WTC11 (cell line): ENCODE measurements around the gene TNMD. TPM values are rescaled to one million over a fixed set of nuclear protein-coding genes. Genes with fewer than 3 reads are reported as not detected.

ENCODE experiments used
- ATAC-seq: fragments of 200-7000 bp; cut with Tn5 transposase; 2 replicates; pipeline ENCODE4 v1.10.0; 2021; ENCODE audit warnings: mild to moderate bottlenecking, moderate library complexity
- CTCF ChIA-PET: fragments of 300-600 bp; sonication (Branson Sonifier 250); formaldehyde crosslinking; loops from one replicate; lab custom pipeline; 2021; ENCODE audit warnings: antibody characterized with exemption; lab: Charles Lee
- POLR2A ChIA-PET: fragments of 350-600 bp; sonication (Branson Sonifier 250); formaldehyde crosslinking; loops from one replicate; lab custom pipeline; 2021; ENCODE audit warnings: antibody characterized with exemption; lab: Charles Lee
- DNase-seq: peaks from one replicate; pipeline ENCODE4 v3.0.0; 2021; ENCODE audit warnings: low spot score
- H3K27ac Mint-ChIP-seq: 2 replicates; pipeline ENCODE4 v1.8.0; 2021; ENCODE audit warnings: mixed read lengths
- H3K27me3 Mint-ChIP-seq: 2 replicates; pipeline ENCODE4 v1.8.0; 2021; ENCODE audit warnings: low read depth, mild to moderate bottlenecking, moderate library complexity, mixed read lengths
- H3K36me3 Mint-ChIP-seq: 2 replicates; pipeline ENCODE4 v1.8.0; 2021; ENCODE audit warnings: mixed read lengths
- H3K4me1 Mint-ChIP-seq: 2 replicates; pipeline ENCODE4 v1.8.0; 2022; ENCODE audit warnings: mixed read lengths
- H3K4me3 Mint-ChIP-seq: 2 replicates; pipeline ENCODE4 v1.8.0; 2021; ENCODE audit warnings: mild to moderate bottlenecking, moderate library complexity, mixed read lengths
- H3K9me3 Mint-ChIP-seq: 2 replicates; pipeline ENCODE4 v1.8.0; 2021; ENCODE audit warnings: mixed read lengths
- ATF3 ChIP-seq: sonication (generic); formaldehyde crosslinking; conservative IDR thresholded peaks from 2 replicates; pipeline ENCODE4 v1.8.1; 2022; ENCODE audit warnings: mild to moderate bottlenecking, missing genetic modification reagents
- ATF6 ChIP-seq: sonication (generic); formaldehyde crosslinking; IDR thresholded peaks from 2 replicates; pipeline ENCODE4 v1.8.1; 2023; ENCODE audit warnings: mild to moderate bottlenecking, missing genetic modification reagents
- CBFB ChIP-seq: sonication (generic); formaldehyde crosslinking; IDR thresholded peaks from 2 replicates; pipeline ENCODE4 v1.8.1; 2022; ENCODE audit warnings: mild to moderate bottlenecking, low read depth, missing genetic modification reagents
- CREM ChIP-seq: sonication (generic); formaldehyde crosslinking; IDR thresholded peaks from 2 replicates; pipeline ENCODE4 v1.8.1; 2022; ENCODE audit warnings: mild to moderate bottlenecking, missing genetic modification reagents, moderate library complexity
- ETV6 ChIP-seq: sonication (generic); formaldehyde crosslinking; IDR thresholded peaks from 2 replicates; pipeline ENCODE4 v1.8.1; 2022; ENCODE audit warnings: mild to moderate bottlenecking, missing genetic modification reagents
- FOXP1 ChIP-seq: sonication (generic); formaldehyde crosslinking; IDR thresholded peaks from 2 replicates; pipeline ENCODE4 v1.8.0; 2022; ENCODE audit warnings: missing genetic modification reagents, mild to moderate bottlenecking, moderate library complexity, borderline replicate concordance
- MLX ChIP-seq: sonication (generic); formaldehyde crosslinking; IDR thresholded peaks from 2 replicates; pipeline ENCODE4 v1.8.1; 2023; ENCODE audit warnings: mild to moderate bottlenecking, missing genetic modification reagents, moderate library complexity
- NFATC4 ChIP-seq: fragments of 250-450 bp; sonication (Bioruptor Pico); IDR thresholded peaks from 2 replicates; pipeline ENCODE4 v1.9.0; 2021; ENCODE audit warnings: mild to moderate bottlenecking
- NFYB ChIP-seq: sonication (generic); formaldehyde crosslinking; conservative IDR thresholded peaks from 2 replicates; pipeline ENCODE4 v1.8.0; 2022; ENCODE audit warnings: low read depth, missing genetic modification reagents
- NR3C1 ChIP-seq: sonication (generic); formaldehyde crosslinking; conservative IDR thresholded peaks from 2 replicates; pipeline ENCODE4 v1.8.1; 2023; ENCODE audit warnings: low read depth, mild to moderate bottlenecking, missing genetic modification reagents
- OVOL2 ChIP-seq: fragments of 250-450 bp; sonication (Bioruptor Pico); IDR thresholded peaks from 2 replicates; pipeline ENCODE4 v1.9.0; 2021; ENCODE audit warnings: mild to moderate bottlenecking, borderline replicate concordance
- PRDM15 ChIP-seq: sonication (generic); formaldehyde crosslinking; IDR thresholded peaks from 2 replicates; pipeline ENCODE4 v1.8.0; 2022; ENCODE audit warnings: missing genetic modification reagents
- PREB ChIP-seq: sonication (generic); formaldehyde crosslinking; IDR thresholded peaks from 2 replicates; pipeline ENCODE4 v1.8.1; 2022; ENCODE audit warnings: mild to moderate bottlenecking, missing genetic modification reagents, moderate library complexity, borderline replicate concordance
- RORB ChIP-seq: fragments of 250-450 bp; sonication (Bioruptor Pico); IDR thresholded peaks from 2 replicates; pipeline ENCODE4 v1.9.0; 2021; ENCODE audit warnings: mild to moderate bottlenecking
- TEAD4 ChIP-seq: sonication (generic); formaldehyde crosslinking; IDR thresholded peaks from 2 replicates; pipeline ENCODE4 v1.8.0; 2022; ENCODE audit warnings: mild to moderate bottlenecking, missing genetic modification reagents
- ZNF281 ChIP-seq: sonication (generic); formaldehyde crosslinking; IDR thresholded peaks from 2 replicates; pipeline ENCODE4 v1.8.0; 2023; ENCODE audit warnings: mild to moderate bottlenecking, missing genetic modification reagents
- ZNF425 ChIP-seq: fragments of 250-450 bp; sonication (Bioruptor Pico); conservative IDR thresholded peaks from 2 replicates; pipeline ENCODE4 v1.9.0; 2021; ENCODE audit warnings: mild to moderate bottlenecking
- ZNF532 ChIP-seq: fragments of 250-450 bp; sonication (Bioruptor Pico); IDR thresholded peaks from 2 replicates; pipeline ENCODE4 v1.9.0; 2021; ENCODE audit warnings: mild to moderate bottlenecking, borderline replicate concordance
- total RNA-seq: library from RNA; stranded (reverse); gene quantifications from 3 replicates; pipeline ENCODE4 v1.2.3, GENCODE V29; 2021

TNMD gene
- total RNA-seq, 1 experiment from 2014 or later = 3.3 TPM

- ATAC-seq (peak; percentile 98), DNase-seq (peak; percentile 78)
- Mint-ChIP-seq H3K9me3 (no peaks in the 10 kb centered on the region), H3K4me1 (peaks cover 23% of the 10 kb centered on the region), H3K4me3 (peak within 1 kb of the TSS; percentile 97), H3K27me3 (no peaks in the 10 kb centered on the region), H3K27ac (peak within 1 kb of the TSS; percentile 99), H3K36me3 (peaks cover 17% of the 10 kb centered on the region)
- ChIA-PET POLR2A (no interaction called here), CTCF (interaction anchor here (0.6 to 3.0 kb wide), 15 partner anchors 9 to 241 kb away, joined by 3 to 19 read pairs (median 4); no protein-coding TSS in a partner anchor)
- no peak for TF ChIP-seq OVOL2 (CRISPR knock-in tag)
- TF ChIP-seq NFYB = no peak
- TF ChIP-seq PREB = no peak
- no peak for TF ChIP-seq FOXP1 (CRISPR knock-in tag)
- TF ChIP-seq ZNF425 = no peak
- no peak for TF ChIP-seq CREM (CRISPR knock-in tag)
- TF ChIP-seq CBFB (CRISPR knock-in tag) = no peak
- no peak for TF ChIP-seq MLX (CRISPR knock-in tag)
- no peak for TF ChIP-seq ETV6 (CRISPR knock-in tag)
- no peak for TF ChIP-seq NFATC4 (CRISPR knock-in tag)
- TF ChIP-seq NR3C1 = no peak
- TF ChIP-seq ATF6 (CRISPR knock-in tag) = no peak
- no peak for TF ChIP-seq ATF3 (CRISPR knock-in tag)
- TF ChIP-seq ZNF281 (CRISPR knock-in tag) = no peak
- TF ChIP-seq TEAD4 (CRISPR knock-in tag) = no peak
- TF ChIP-seq PRDM15 (CRISPR knock-in tag) = no peak
- no peak for TF ChIP-seq RORB (CRISPR knock-in tag)
- TF ChIP-seq ZNF532 = no peak
Measured at GRCh38 chrX:100636321-100636991, 51.7 kb downstream of the TNMD start, which contains the start of gene TSPAN6. TSS of gene TSPAN6 (minus strand) at chrX:100636806. CDS start at chrX:100636694, 112 bp downstream.
